Keratinocyte (primary cell): Measurements from ENCODE around the gene OR2S2.

Experiments
- CTCF ChIP-seq, 3 experiments: IDR thresholded peaks in 1 of 3; conservative IDR thresholded peaks in 1 of 3; optimal IDR thresholded peaks in 1 of 3; 2 replicates in 2 of 3; 3 replicates in 1 of 3; pipeline versions ENCODE3 to v1.5.1; 2011; ENCODE audit warnings: low read length in 3 of 3, mild to moderate bottlenecking in 3 of 3, moderate library complexity in 2 of 3, control low read depth in 1 of 3, inconsistent platforms in 1 of 3; ENCODE audit not compliant: insufficient read depth in 2 of 3; ENCODE audit errors: extremely low read depth in 1 of 3
- EZH2 ChIP-seq: IDR thresholded peaks from one replicate; pipeline ENCODE4 v1.6.1; 2012; ENCODE audit warnings: inconsistent platforms, mild to moderate bottlenecking, low read length, moderate library complexity

- TF ChIP-seq CTCF (optimal IDR thresholded peaks at IDR 0.05 in 1 of 3, IDR thresholded peaks at IDR 0.05 in 1 of 3, conservative IDR thresholded peaks at IDR 0.05 in 1 of 3; ENCODE audit: extremely low read depth in 1 of 3, insufficient read depth in 2 of 3, low read length in 3 of 3) (no peak), EZH2 (no peak)
These were observed 23.7 kb upstream of the OR2S2 start for GRCh38 chr9:35981699-35982098.
